MV-4-11 (cell line): ENCODE measurements around the gene MRPS34.

Experiments
- DNase-seq: peaks from one replicate; lab custom pipeline; 2025; lab: John Stamatoyannopoulos, UW

The MRPS34 gene

GRCh38 chr16:1794908-1795666 lies 22.2 kb upstream of the MRPS34 start:
- no peak for DNase-seq

GRCh38 chr16:1794221-1794871 lies 21.4 kb upstream of the MRPS34 start:
- DNase-seq, result no peak

- DNase-seq, result no peak
Measured at GRCh38 chr16:1793578-1794220, 20.8 kb upstream of the MRPS34 start, which contains the start of gene IGFALS. IGFALS (minus strand) TSS chr16:1793705; CDS start chr16:1793652, 53 bp downstream.

- DNase-seq, result no peak
Measured at GRCh38 chr16:1792836-1793577, 20.1 kb upstream of the MRPS34 start.

- no peak for DNase-seq
Measured at GRCh38 chr16:1791943-1792812, 19.2 kb upstream of the MRPS34 start.

- DNase-seq, result no peak
Measured at GRCh38 chr16:1791256-1791942, 18.5 kb upstream of the MRPS34 start.

- DNase-seq, result no peak
Measured at GRCh38 chr16:1790611-1791255, 17.8 kb upstream of the MRPS34 start.

GRCh38 chr16:1790261-1790610 lies 17.3 kb upstream of the MRPS34 start:
- no peak for DNase-seq

GRCh38 chr16:1789643-1790045 lies 16.7 kb upstream of the MRPS34 start:
- no peak for DNase-seq

- DNase-seq, result no peak
Measured at GRCh38 chr16:1788708-1789100, 15.8 kb upstream of the MRPS34 start.

GRCh38 chr16:1788095-1788707 lies 15.3 kb upstream of the MRPS34 start:
- no peak for DNase-seq

GRCh38 chr16:1787322-1788094 lies 14.6 kb upstream of the MRPS34 start:
- no peak for DNase-seq

GRCh38 chr16:1787056-1787321 lies 14.1 kb upstream of the MRPS34 start:
- no peak for DNase-seq

- no peak for DNase-seq
Measured at GRCh38 chr16:1786242-1787055, 13.5 kb upstream of the MRPS34 start.

GRCh38 chr16:1785846-1786170 lies 12.9 kb upstream of the MRPS34 start:
- no peak for DNase-seq

GRCh38 chr16:1784977-1785845 lies 12.3 kb upstream of the MRPS34 start:
- DNase-seq, result no peak

GRCh38 chr16:1782408-1783264 lies 9.7 kb upstream of the MRPS34 start, which contains the start of the genes NUBP2 and SPSB3:
NUBP2 (plus strand) TSS chr16:1782960; CDS start chr16:1783021, 61 bp downstream.
SPSB3 (minus strand) TSS chr16:1782571; CDS start chr16:1781483, 1,088 bp downstream.
- DNase-seq, result peak; percentile 100
